Stimulated activated CD8-positive, alpha-beta memory T cell treated with anti-CD3 and anti-CD28 coated beads, Interleukin-15, amount 100 ng/mL, for 24 hours (primary cell): ENCODE data around the gene COL4A2.
A peak's percentile ranks its signal among the peaks of the same experiment; 100 is the strongest.

Experiments
- DNase-seq: peaks from one replicate; pipeline ENCODE4 v3.0.0-alpha.2; 2020; ENCODE audit warnings: low read depth

The COL4A2 gene

GRCh38 chr13:110455941-110456340 is 148.9 kb downstream of the COL4A2 start:
- DNase-seq, result peak; percentile 28

GRCh38 chr13:110456550-110456949 is 149.5 kb downstream of the COL4A2 start:
- no peak for DNase-seq

GRCh38 chr13:110457361-110457760 is 150.3 kb downstream of the COL4A2 start:
- no peak for DNase-seq

GRCh38 chr13:110458017-110458416 is 150.9 kb downstream of the COL4A2 start:
- no peak for DNase-seq

- no peak for DNase-seq
Measured at GRCh38 chr13:110458594-110459365, 151.7 kb downstream of the COL4A2 start.

GRCh38 chr13:110462091-110462490 is 155.0 kb downstream of the COL4A2 start:
- DNase-seq, result no peak

GRCh38 chr13:110463156-110463555 is 156.1 kb downstream of the COL4A2 start:
- no peak for DNase-seq

GRCh38 chr13:110463871-110464510 is 156.9 kb downstream of the COL4A2 start:
- no peak for DNase-seq

- no peak for DNase-seq
Measured at GRCh38 chr13:110464556-110465333, 157.7 kb downstream of the COL4A2 start.

- DNase-seq, result no peak
Measured at GRCh38 chr13:110465696-110466095, 158.6 kb downstream of the COL4A2 start.

GRCh38 chr13:110466266-110466915 is 159.3 kb downstream of the COL4A2 start:
- DNase-seq, result no peak

GRCh38 chr13:110467516-110468110 is 160.5 kb downstream of the COL4A2 start:
- DNase-seq, result no peak

GRCh38 chr13:110468986-110469495 is 162.0 kb downstream of the COL4A2 start:
- no peak for DNase-seq

- no peak for DNase-seq
Measured at GRCh38 chr13:110469597-110469996, 162.5 kb downstream of the COL4A2 start.

GRCh38 chr13:110470272-110471009 is 163.4 kb downstream of the COL4A2 start:
- no peak for DNase-seq

- no peak for DNase-seq
Measured at GRCh38 chr13:110471156-110471832, 164.2 kb downstream of the COL4A2 start.

- no peak for DNase-seq
Measured at GRCh38 chr13:110471833-110472162, 164.7 kb downstream of the COL4A2 start.

- DNase-seq, result no peak
Measured at GRCh38 chr13:110472904-110473563, 165.9 kb downstream of the COL4A2 start.

- no peak for DNase-seq
Measured at GRCh38 chr13:110474713-110475112, 167.6 kb downstream of the COL4A2 start.

GRCh38 chr13:110475117-110475516 is 168.0 kb downstream of the COL4A2 start:
- DNase-seq, result no peak
